GM19463 (cell line): Measurements from ENCODE around the gene KIDINS220.
A peak's percentile ranks its signal among the peaks of the same experiment; 100 is the strongest.

Source experiments
- ATAC-seq: cut with Tn5 transposase; IDR thresholded peaks from one replicate; pipeline ENCODE4 v1.9.1; 2021; ENCODE audit warnings: mild to moderate bottlenecking, moderate library complexity; ENCODE audit not compliant: unreplicated experiment

The KIDINS220 gene

DNA sequence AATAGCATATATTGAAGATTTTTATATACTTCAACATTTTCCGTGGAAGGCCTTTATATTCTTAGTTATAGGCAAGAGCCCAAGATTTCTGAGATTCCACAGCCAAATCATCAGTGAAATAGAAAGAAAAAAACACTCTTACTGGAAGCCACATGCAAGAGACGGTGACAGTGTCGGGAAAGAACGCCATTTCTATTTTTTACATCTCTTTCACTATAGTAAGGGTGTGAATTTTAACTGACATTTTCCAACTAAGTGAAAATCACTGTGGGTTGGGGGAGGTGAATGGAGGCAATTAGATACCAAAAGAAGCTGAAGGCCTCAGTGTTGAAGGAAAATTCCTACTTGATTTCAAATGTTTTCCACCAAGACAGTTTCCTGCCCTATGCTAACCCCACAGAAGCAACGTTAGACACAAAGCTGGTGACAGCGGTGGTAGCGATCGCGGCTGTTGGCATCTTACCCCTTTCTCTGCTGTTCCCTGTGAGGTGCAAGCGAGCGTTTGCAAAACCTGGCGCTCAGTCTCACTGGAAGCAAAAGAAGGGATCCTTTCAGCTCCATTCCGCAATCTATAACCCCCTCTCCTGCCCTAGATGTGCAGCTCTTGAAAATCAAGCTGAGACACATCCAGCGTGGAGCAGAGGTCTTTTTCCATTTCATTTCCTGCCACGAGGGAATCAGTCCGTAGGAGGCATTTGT lies 135.6 kb downstream of the KIDINS220 start:
- ATAC-seq, result no peak

DNA sequence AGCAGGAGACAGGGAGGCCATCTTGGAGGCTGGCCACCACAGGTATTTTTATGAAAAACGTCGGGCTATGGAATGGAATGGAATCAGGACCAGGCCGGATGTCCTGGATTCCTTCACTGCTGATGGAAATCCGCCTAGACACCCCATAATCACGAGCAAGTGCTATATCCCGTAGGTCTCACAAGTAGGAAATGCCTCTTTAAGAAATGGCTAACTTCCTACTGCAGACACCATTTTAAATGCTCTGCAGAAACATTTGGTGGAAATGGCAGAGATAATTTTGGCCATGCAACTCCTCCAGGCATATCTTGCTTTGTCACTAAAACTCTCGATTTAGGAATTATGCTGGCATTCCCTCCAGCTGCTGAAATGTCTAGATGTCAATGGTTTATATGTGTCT lies 137.6 kb downstream of the KIDINS220 start:
- no peak for ATAC-seq

DNA sequence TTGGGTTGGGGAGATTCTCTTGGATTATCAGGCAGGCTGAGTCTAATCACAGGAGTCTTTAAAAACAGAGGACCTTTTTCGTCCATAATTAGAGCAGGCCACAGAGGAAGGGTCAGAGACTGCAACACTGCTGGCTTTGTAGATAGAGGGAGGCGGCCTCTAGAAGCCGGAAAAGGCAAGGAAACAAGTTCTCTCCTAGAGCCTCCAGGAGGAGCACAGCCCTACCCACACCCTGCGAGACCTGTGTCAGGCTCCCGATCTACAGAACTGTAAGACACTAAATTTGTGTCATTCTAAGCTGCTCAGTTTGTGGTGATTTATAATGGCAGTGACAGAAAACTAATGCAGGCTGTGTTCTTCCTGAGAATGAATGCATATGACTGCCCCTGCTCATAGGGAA lies 140.2 kb downstream of the KIDINS220 start:
- no peak for ATAC-seq

DNA sequence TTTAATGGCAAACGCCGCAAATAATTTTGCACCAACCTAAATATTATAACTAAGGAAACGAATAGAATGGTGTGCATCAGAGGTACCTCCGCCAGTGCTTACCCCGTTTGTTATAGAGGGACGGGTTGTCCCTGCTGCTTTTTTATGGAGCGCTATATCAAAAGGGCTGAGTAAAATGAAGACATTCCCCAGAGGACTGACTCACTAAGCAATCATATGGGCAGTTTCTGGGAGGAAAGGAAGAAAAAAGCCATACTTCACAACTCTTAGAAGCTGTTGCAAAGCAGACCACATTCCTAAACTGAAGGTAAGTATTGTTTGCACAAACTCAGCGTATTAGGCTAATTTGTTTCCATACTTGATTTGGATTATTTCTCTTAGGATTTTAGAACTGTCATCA lies 142.7 kb downstream of the KIDINS220 start:
- no peak for ATAC-seq

DNA sequence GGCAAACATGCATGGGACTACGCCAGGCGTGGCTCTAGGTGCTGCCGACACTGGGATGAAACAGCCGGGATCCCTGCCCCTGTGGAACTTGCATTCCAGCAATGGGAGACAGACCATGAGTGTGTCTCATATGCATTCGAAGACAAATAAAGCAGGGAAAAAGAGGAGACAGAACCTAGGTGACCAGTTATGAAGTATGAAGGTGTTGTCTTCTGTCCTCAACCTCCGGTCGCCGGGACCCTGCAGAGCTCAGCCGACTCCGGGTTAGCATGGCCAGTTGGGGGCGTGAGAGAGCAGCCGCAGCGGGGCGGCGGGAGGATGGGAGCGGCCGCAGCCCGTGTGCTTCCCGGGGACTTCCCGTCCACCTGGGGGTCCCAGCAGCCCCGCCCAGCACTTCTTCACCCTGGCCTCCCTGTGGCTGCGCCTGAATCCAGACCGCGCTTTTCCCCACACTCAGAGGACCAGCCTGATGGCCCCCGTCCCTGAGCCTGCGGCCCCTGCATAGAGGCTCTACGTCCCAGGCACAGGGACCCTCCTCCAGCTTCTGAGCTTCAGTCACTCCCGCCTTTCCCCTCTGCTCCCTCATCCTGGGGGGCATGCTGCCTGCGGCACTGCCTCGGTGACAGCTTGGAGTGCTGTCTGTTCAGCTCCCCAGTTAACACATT lies 144.1 kb downstream of the KIDINS220 start:
- no peak for ATAC-seq

DNA sequence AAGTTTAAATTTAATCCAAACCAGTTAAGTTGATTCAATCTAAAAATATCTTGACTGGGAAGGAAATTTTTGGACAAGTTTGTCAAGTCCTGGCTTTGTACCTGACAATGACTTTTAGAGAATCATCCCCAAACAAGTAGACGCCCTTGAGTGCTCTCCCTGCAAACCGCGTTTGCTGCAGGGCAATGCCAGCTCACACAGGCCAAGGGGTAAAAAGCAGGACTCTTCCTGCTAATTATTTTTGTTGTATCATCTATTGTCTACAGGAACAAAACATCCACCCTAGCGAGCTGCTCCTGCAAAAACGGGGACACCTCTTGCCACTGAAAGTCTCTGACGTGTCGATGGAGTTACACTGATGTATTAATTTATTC lies 144.6 kb downstream of the KIDINS220 start:
- ATAC-seq, result no peak

DNA sequence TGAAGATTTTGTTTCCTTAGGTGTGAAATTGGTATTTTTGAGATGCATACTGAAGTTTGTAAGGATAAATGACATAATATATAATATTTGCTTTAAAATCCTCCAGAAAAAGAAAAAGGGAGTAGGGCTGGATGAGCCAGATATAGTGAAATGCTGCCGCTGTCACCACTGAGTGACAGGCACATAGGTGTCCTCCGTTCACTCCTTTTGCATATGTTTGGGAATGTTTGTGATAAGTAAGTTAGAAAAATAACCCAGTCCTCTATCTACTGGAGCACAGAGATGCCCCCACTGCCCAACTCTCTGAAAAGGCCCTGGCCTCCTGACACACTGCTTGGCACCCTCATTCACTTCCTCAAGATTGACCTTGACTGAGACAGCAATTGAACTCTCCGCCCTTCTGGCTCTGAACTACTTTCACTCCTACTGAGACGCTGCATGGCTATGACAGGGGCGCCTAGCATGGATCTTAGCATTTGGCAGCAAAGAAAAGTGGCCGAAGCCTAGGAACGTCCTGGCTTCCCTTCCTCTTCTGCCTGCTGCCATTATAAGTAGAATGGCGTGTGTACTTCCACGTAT lies 145.5 kb downstream of the KIDINS220 start:
- ATAC-seq, result no peak

DNA sequence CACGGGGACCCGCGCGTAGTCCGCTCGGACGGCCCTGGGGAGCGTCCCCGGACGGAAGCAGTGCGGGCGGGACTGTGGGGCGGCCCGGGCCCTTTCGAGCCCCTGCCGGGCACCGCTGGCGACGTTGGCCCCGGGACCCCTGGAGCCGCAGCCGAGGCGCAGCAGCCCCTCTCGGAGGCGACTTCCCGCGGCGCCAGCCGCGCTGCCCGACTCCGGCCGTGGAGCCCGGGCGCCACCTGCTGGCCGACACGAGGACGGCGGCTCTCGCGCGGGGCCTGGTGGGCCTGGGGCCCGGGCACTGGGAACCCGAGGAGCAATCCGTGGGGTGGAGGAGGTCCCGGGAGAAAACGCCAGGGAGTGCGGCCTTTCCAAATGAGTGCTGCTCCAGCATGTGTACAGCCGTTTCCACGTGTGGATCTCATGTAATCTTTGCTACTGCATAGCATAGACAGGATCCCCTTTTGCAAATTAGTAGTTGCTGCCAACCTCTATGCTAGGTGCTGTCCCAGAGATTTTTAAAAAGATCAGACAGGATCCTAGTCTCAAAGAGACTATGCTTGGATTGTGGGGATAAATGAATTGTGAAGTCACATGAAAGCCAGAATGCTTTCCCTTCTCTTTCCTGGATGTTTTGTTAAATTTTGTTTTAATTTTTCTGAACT lies 151.6 kb downstream of the KIDINS220 start:
- ATAC-seq, result peak; percentile 32

DNA sequence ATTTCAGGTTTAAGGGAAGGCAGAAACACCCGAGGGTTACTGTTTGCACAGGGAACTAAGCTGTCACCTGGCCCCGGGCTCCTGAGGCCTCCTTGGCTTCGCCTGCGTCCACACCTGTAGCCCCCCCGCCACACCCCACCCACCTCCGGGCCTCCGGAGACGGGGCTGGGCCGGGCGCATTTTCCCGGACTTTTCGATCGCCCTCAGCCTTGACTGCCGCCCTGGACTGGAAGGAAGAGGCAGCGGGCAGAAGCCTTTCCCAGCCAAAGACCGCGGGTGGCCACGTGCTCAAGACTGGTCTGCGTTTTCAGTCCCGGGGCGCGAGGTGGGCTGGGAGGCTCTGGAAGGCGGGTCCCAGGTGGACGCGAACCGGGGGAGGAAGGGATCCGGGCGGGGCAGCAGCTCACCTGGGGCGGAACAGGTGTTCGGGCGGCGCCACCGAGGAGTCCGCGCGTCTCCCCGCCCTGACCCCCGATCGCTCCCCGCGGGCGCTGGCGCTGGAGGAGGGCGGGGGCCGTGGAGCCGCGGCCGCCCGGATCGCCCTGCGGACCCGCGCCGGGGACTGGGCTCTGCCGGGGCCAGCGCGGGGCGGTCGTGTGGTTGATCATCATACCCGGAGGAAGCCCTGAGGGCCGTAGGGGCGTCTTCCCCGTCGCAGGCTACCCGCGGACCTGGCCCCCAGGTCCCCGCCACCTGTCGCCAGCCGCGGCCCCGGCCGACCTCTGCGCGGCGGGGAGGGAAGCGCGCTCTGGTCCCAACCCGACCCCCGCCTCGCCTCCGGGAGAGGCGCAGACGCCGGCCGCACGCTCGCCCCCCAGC lies 152.3 kb downstream of the KIDINS220 start:
- peak; percentile 4 for ATAC-seq

DNA sequence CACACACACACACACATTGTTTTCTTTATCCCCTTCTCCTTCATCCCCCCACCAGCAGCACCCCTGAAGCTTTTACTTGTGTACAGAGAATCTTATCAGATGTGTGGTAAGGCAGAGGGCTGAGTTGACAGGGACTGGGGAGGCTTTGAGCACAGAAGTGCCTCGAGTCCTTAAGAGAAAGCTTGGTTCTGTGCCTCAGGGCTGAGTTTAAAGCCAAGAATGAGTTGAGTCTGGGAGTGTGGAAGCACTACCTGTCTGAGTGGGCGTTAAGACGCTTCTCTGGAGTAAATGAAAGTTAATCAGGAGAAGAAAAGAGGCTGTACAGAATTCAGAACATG lies 152.9 kb downstream of the KIDINS220 start:
- ATAC-seq, result no peak

DNA sequence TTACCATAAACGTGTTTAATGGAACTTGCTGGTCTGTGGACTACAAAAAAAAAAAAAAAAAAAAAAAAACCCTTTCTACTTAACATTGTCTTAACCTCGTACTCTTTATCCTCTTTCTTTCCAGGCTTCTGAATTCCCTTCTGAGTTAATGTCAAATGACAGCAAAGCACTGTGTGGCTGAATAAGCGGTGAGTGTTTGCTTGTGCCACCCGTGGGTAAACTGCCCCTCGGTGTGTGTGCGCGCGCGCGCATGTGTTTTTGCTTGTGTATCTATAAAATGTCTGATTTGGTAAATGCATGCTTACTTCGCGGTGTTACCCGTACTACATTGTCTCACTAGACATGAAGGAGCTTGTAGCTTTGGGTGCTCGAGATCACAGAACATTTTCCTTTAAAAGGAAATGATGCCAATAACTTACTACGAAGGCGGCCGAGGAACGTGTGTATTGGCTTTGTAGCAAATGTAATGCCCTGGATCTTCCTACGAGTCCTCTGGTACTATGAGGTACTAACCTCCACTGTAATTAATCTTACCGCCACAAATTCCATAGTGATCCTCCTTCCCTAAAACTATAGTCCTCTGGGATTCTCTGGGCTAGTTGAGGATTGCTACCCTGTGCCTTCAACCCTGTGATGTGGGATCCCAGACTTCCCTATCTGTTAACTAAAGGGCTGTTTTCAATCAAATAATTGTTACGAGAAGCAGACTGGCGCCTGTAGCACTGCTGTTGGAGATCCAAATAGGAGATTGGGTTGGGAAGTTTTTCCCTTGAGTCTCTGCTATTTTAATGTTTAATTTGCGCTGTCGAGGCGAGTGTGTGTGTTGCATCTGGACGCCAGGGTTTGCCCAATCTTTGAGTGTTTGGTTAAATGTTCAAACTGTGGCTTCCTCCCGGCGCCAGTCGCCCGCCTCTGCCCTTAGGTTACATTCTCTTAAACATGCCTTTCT lies 154.4 kb downstream of the KIDINS220 start:
- no peak for ATAC-seq

DNA sequence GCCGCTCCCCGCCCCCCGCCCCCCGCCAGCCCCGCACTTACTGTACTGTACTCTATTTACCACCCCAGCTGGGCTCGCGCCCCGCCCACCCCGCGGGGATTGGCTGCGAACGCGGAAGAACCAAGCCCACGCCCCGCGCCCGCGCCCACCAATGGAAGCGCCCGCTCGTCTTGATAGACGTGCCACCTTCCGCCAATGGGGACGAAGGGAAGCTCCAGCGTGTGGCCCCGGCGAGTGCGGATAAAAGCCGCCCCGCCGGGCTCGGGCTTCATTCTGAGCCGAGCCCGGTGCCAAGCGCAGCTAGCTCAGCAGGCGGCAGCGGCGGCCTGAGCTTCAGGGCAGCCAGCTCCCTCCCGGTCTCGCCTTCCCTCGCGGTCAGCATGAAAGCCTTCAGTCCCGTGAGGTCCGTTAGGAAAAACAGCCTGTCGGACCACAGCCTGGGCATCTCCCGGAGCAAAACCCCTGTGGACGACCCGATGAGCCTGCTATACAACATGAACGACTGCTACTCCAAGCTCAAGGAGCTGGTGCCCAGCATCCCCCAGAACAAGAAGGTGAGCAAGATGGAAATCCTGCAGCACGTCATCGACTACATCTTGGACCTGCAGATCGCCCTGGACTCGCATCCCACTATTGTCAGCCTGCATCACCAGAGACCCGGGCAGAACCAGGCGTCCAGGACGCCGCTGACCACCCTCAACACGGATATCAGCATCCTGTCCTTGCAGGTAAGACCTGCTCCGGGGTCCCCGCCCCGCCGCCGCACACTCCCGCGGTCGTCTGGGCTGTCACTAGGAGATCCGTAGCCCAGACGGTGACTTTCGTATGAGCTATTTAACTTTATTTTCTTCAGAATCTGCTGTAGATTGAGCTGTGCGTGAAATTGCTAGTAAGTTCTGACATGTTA lies 155.4 kb downstream of the KIDINS220 start, which contains the start of gene ID2:
Gene ID2, plus strand, starts transcription at position 271 of the 907 bp plus-strand sequence. Its CDS starts 110 bp downstream, at position 381.
- peak; percentile 57 for ATAC-seq

DNA sequence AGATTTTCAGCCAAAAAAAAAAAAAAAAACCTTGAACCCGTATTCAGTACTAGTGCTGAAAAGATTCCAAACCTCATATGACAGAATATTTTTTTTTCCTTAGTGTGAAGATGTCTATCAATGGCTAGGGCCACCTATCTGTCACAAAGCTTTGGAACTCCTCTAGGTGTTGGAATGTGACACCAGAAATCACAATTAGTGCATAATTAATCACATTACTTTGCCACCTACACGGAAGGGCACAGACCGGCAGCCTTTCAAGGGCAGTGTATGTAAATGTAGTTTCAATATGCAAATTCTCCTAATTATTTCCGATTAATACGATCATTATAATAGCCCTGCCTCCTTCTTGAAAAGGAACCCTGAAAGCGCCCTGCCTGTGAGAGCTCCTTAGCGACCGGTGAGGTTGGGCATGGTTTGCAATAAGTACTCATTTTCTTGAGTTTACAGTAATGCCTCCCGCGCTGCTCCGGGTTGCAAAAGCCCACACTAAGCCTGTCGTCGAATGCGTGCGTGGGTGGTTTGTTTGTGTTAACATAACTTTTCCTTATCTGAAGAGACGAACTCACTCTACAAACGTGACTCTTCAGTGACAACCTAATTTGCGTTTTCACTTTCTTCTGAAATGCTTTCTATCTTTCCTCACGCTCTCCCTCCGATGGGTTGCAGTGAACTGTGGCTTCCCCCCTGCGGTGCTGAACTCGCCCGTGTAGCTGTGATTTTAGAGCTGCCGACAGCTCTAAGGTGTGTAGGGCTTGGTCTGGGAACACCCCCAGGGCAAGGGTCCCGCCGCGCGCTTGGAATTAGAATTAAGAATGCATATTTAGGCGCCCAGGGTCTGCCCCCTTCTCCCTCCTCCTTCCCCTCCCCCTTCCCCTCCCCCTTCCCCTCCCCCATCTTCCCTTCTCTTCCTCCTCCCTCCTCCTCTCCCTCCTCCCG lies 156.3 kb downstream of the KIDINS220 start:
- ATAC-seq, result no peak

DNA sequence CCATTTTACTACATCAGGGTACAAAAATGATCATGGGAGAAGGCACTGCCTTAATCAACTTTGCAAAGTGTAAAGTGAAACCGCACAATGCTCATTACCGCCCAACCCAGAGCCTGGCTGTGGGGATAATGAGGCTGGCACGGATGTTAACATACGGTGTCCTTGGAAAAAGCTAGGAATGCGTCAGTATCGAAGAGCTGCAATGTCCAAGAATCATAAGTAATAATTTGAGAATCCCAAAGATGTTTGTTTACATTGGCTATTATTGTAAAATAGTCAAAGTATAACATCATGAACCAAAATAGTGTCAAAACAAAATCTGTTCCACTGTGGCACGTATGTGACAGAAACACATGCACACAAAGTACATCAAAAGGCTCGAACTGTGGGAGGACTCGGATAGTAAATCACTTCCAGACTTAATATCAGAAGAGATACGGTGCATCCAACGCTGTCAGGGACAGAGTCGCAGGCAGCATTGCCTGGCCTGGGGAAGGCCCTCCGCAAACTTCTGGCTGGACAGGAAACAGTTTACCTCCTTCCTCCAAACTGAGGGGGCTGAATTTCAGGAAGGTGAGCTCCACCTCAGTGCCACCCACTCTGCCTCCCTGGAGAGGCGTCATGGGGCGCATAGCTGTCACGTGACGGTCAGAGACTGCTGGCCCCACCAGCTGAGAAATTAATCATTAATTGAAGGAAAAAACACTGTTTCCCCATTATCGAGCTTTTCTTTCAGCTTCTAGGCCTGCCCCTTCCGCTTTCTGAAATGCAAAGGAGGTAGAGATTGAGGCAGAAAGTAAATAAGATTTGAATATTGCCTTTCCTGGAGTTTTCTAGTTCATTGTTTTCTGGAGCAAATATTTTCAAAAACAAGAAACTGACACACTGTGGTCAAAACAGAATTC lies 157.3 kb downstream of the KIDINS220 start:
- no peak for ATAC-seq

DNA sequence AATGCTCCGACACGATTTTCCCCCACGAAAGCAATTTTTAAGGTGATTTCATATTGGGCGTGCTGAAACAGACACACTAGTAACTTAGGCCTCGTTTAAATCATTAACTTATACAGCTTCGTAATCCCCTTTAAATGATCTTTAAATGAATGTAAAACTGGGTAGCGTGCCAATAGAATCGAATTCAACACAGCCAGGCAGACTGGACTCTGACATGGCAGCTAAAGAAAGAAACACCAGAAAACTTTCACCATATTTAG lies 157.9 kb downstream of the KIDINS220 start:
- ATAC-seq, result no peak
